IPS-18a (cell line): ENCODE results near the gene C1orf94.

Experiments
- H3K27ac ChIP-seq: one replicate; pipeline ENCODE4 v1.5.1; 2013; ENCODE audit warnings: low read length
- H3K27me3 ChIP-seq: one replicate; pipeline ENCODE4 v1.6.1; 2013; ENCODE audit warnings: mild to moderate bottlenecking, low read length; ENCODE audit not compliant: control insufficient read depth, insufficient read depth
- H3K36me3 ChIP-seq: one replicate; pipeline ENCODE4 v1.6.1; 2013; ENCODE audit warnings: low read depth, low read length; ENCODE audit not compliant: control insufficient read depth
- H3K4me1 ChIP-seq: one replicate; pipeline ENCODE4 v1.6.1; 2013; ENCODE audit warnings: low read depth, low read length; ENCODE audit not compliant: control insufficient read depth
- H3K4me3 ChIP-seq: one replicate; pipeline ENCODE4 v1.5.1; 2013; ENCODE audit warnings: low read length
- H3K9ac ChIP-seq: one replicate; pipeline ENCODE4 v1.6.1; 2013; ENCODE audit warnings: mild to moderate bottlenecking, low read length, moderate library complexity
- H3K9me3 ChIP-seq: one replicate; pipeline ENCODE4 v1.6.1; 2013; ENCODE audit warnings: low read depth, low read length; ENCODE audit not compliant: control insufficient read depth

The C1orf94 gene

GRCh38 chr1:34176830-34177603, at the start of gene C1orf94:
Gene C1orf94, plus strand, starts transcription at chr1:34176907. Its CDS starts 883 bp downstream, at chr1:34177790.
- no peak within 1 kb of the TSS for H3K9ac ChIP-seq
- H3K4me1 ChIP-seq = peaks cover 13% of the 10 kb centered on the region
- H3K4me3 ChIP-seq = no peak within 1 kb of the TSS
- no peaks in the 10 kb centered on the region for H3K36me3 ChIP-seq
- H3K9me3 ChIP-seq = no peaks in the 10 kb centered on the region
- H3K27me3 ChIP-seq = peaks cover 6% of the 10 kb centered on the region
- no peak within 1 kb of the TSS for H3K27ac ChIP-seq

- no peaks in the 10 kb centered on the region for H3K9me3 ChIP-seq
- peaks cover 3% of the 10 kb centered on the region for H3K36me3 ChIP-seq
- no peaks in the 10 kb centered on the region for H3K27me3 ChIP-seq
- no peak overlapping the region for H3K27ac ChIP-seq
- no peak overlapping the region for H3K4me3 ChIP-seq
- H3K4me1 ChIP-seq = no peaks in the 10 kb centered on the region
- H3K9ac ChIP-seq = no peak overlapping the region
Observed at GRCh38 chr1:34127006-34128000, 49.4 kb upstream of the C1orf94 start.

GRCh38 chr1:34128186-34128889, 48.4 kb upstream of the C1orf94 start:
- Histone ChIP-seq H3K27ac (no peak overlapping the region), H3K36me3 (peaks cover 3% of the 10 kb centered on the region), H3K9ac (no peak overlapping the region), H3K27me3 (no peaks in the 10 kb centered on the region), H3K4me1 (no peaks in the 10 kb centered on the region), H3K9me3 (no peaks in the 10 kb centered on the region), H3K4me3 (no peak overlapping the region)

- Histone ChIP-seq H3K36me3 (peaks cover 3% of the 10 kb centered on the region), H3K9me3 (no peaks in the 10 kb centered on the region), H3K27ac (no peak overlapping the region), H3K27me3 (no peaks in the 10 kb centered on the region), H3K4me1 (no peaks in the 10 kb centered on the region), H3K4me3 (no peak overlapping the region), H3K9ac (no peak overlapping the region)
Observed at GRCh38 chr1:34129630-34130029, 47.1 kb upstream of the C1orf94 start.

GRCh38 chr1:34130306-34130705, 46.4 kb upstream of the C1orf94 start:
- Histone ChIP-seq H3K9me3 (no peaks in the 10 kb centered on the region), H3K36me3 (peaks cover 3% of the 10 kb centered on the region), H3K4me3 (no peak overlapping the region), H3K4me1 (no peaks in the 10 kb centered on the region), H3K9ac (no peak overlapping the region), H3K27ac (no peak overlapping the region), H3K27me3 (no peaks in the 10 kb centered on the region)

- no peak overlapping the region for H3K9ac ChIP-seq
- no peak overlapping the region for H3K27ac ChIP-seq
- H3K36me3 ChIP-seq = peaks cover 3% of the 10 kb centered on the region
- no peak overlapping the region for H3K4me3 ChIP-seq
- H3K27me3 ChIP-seq = no peaks in the 10 kb centered on the region
- H3K9me3 ChIP-seq = no peaks in the 10 kb centered on the region
- no peaks in the 10 kb centered on the region for H3K4me1 ChIP-seq
Observed at GRCh38 chr1:34131396-34132160, 45.1 kb upstream of the C1orf94 start.

GRCh38 chr1:34132161-34132420, 44.6 kb upstream of the C1orf94 start:
- H3K27me3 ChIP-seq = no peaks in the 10 kb centered on the region
- H3K4me3 ChIP-seq = no peak overlapping the region
- no peak overlapping the region for H3K27ac ChIP-seq
- H3K36me3 ChIP-seq = peaks cover 3% of the 10 kb centered on the region
- no peak overlapping the region for H3K9ac ChIP-seq
- H3K9me3 ChIP-seq = no peaks in the 10 kb centered on the region
- no peaks in the 10 kb centered on the region for H3K4me1 ChIP-seq

GRCh38 chr1:34137411-34137810, 39.3 kb upstream of the C1orf94 start:
- Histone ChIP-seq H3K27ac (no peak overlapping the region), H3K9me3 (no peaks in the 10 kb centered on the region), H3K36me3 (no peaks in the 10 kb centered on the region), H3K4me3 (no peak overlapping the region), H3K27me3 (no peaks in the 10 kb centered on the region), H3K9ac (no peak overlapping the region), H3K4me1 (peaks cover 7% of the 10 kb centered on the region)

- H3K4me1 ChIP-seq = peaks cover 7% of the 10 kb centered on the region
- no peak overlapping the region for H3K9ac ChIP-seq
- peaks cover 4% of the 10 kb centered on the region for H3K36me3 ChIP-seq
- H3K27ac ChIP-seq = no peak overlapping the region
- no peaks in the 10 kb centered on the region for H3K9me3 ChIP-seq
- no peaks in the 10 kb centered on the region for H3K27me3 ChIP-seq
- H3K4me3 ChIP-seq = no peak overlapping the region
Observed at GRCh38 chr1:34140011-34140676, 36.6 kb upstream of the C1orf94 start.

- peaks cover 17% of the 10 kb centered on the region for H3K4me1 ChIP-seq
- no peaks in the 10 kb centered on the region for H3K27me3 ChIP-seq
- H3K4me3 ChIP-seq = no peak overlapping the region
- no peaks in the 10 kb centered on the region for H3K9me3 ChIP-seq
- H3K9ac ChIP-seq = no peak overlapping the region
- H3K27ac ChIP-seq = no peak overlapping the region
- peaks cover 4% of the 10 kb centered on the region for H3K36me3 ChIP-seq
Observed at GRCh38 chr1:34143975-34144374, 32.7 kb upstream of the C1orf94 start.
